T1000 (cell line): ENCODE data around the gene CISD3.
A peak's percentile ranks its signal among the peaks of the same experiment; 100 is the strongest.

ENCODE experiments used
- DNase-seq: peaks from one replicate; lab custom pipeline; 2025; ENCODE audit warnings: mixed read lengths; lab: John Stamatoyannopoulos, UW

Gene CISD3

GRCh38 chr17:38728290-38728831, 1.8 kb upstream of the CISD3 start:
- no peak for DNase-seq

GRCh38 chr17:38729368-38729885, 714 bp upstream of the CISD3 start:
- no peak for DNase-seq

DNA sequence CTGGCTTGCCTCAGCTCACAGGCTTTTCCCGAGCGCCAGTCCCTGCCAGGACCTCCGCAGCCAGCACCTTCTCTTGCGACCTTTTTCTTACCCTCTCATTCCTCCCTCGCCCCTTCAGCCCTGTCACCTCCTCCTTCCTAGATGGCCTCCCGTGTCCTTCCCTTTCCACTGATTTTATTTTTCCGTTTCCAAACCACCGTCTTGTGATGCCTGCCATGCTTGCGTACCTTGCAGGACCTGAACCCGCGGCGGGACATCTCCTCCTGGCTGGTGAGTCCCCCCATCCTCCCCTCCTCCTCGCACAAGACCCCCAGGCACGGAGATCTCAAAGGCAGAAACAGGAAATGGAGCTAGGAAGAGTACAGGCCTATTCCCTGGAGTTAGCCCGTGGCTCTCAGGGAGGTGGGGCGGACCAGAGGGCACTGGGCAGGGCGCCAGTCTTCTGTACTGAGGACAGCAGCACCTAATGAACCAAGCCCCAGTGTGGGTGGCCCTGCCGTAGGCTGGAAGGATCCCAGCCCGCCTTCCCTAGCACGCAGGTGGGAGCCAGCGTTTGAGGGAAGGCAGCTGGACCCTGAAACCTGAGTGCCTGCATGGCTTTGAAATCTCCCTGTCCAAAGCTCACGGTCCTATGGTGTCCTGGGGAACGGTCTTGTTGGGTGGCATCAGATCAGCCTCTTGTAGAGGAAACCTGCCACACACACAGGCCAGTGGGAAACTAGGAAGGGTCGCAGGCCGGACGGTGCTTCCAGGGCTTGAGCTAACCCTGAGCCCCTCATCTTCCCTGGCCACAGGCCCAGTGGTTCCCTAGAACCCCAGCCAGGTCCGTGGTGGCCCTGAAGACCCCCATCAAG, 612 bp downstream of the CISD3 start:
- peak; percentile 33 for DNase-seq

- DNase-seq: no peak
Observed at GRCh38 chr17:38731526-38732294, 1.6 kb downstream of the CISD3 start.

- no peak for DNase-seq
Observed at GRCh38 chr17:38732376-38733281, 2.5 kb downstream of the CISD3 start.

DNA sequence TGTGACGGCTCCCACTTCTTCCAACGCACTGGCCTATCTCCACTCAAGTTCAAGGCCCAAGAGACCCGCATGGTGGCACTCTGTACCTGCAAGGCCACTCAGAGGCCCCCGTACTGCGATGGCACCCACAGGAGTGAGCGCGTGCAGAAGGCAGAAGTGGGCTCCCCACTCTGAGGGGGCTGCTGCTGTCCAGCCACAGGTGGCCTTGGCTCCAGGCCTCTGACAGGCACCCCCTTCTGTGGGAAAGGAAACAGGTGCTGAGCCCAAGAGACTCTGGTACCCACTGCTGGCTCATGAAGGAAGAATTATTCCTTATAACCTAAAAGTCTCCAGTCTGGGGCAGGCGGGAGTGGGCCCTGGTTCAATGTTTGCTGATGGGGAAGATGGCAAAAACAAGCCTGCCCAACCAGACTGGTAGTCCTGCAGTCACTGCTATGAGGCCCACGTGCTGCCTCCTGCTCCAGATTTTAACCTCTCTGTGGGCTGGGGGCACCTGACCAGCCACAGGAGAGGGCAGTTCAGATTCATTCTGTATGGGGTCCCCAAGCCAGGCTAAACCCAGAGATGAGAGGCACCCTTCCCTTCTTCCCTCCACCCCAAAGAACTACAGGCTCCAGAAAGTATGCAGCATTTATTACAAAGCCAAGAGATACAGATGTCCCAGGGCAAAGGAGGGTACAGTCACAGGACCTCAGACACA, 3.3 kb downstream of the CISD3 start:
- DNase-seq: no peak

DNA sequence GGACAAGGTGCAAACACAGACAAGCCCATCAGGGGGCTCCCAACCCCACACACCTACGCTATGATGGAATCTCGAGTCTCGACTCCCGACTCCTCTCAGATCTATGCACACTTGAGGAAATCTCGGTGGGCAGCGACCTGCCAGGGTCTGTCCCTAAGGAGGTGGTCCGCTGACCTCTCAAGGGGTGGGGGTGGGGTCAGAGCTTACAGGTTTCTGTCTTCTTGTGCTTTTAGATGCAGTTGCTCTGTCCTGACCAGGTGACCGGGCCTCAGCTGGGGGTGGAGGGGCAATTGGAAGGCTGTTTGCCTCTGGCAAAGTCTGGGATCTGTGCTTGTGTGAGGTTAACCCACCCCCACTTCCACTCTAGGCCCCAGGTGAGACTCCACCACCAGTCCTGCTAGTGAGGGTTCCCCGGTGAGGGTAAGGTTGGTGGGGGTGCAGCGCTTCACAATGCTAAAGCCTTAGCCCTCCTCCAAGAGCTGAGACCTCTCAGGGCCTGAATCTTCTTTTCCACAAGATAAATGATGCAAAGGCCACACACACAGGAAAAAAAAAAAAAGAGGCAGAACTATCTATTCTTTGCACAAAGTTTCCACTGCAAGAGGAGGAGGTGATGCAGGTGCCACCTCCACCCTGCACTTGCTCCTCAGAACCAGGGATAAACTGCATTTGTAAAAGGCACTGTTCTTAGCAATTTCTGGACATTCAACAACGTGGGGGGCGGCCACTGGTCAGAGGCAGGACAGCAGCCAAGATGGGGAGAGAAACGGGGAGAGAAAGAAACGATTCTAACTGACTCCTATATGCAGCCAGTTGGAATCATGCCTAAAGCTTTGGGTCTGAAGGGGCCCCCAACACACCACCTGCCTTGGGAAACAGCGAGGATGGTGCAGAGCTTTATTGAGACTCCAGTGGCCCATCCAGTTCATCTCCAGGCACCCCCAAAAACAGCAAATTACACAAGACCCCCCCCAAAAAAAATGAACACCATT, 4.1 kb downstream of the CISD3 start:
- no peak for DNase-seq

GRCh38 chr17:38735161-38735997, 5.2 kb downstream of the CISD3 start:
- peak; percentile 26 for DNase-seq

DNA sequence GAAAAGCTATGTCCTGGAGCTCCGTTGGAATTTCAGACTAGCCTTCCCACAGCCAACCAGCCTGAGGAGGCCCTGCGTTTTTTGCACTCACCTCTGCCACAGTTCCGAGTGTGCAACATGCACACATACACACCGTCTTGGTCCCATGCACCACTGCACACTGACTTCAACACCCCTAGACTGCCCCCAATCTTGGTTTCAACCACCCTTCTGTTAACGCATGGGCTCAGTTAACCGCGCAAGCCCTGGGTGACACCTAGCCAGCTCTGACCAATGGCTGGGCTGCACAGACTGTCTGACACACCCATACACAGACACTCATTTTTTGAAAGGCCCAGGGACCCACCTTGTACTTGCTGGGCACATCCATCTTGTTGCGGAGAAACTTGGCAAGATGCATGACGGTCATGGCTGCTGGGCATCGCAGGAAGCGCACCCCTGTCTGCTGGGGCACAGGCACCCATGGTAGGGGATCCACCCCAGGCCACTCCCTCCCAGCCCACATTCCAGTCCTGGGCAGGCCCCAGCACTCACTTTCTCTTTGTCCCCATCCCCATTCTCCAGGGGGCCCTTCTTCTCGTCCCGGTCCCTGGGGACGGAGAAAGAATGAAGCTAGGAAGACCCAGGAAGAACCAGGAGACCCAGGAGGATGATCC, 8.0 kb downstream of the CISD3 start:
- DNase-seq: no peak

DNA sequence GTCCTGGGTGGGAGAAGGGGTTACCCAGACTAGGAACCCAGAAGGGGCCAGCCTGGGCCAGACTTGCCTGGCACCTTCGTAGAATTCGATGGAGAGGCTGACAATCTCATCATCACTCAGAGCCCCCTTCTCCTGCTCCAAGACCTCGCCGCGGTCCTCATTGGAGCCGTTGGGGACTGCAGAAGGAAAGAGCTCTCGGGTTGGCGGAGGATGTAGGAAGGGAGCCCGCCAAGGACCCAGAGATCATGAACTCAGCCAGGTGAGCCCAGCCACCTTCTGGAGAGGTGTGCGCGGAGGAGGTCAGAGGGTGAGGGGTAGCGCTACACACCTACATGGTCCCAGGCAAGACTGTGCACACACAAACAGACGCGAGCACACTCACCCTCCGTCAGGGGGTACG, 8.5 kb downstream of the CISD3 start:
- DNase-seq: no peak

DNA sequence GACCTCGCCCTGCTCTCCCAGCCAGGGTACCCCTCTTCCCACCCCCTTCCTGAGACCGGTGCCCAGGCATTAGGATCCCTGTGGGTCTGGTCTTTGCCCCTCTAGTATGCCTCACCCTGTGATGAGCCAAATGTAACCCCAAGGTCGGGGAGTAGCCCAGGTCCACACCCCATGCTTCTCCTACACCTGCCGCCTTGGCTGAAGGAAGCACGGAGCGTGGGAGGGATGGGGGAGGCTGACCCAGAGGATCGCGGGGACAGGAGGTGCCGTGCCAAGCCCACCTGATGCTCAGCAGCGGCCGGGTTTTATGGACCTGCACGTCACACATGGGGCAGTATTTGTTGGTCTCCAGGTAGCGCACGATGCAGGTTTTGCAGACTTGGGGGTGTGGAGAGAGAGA, 9.2 kb downstream of the CISD3 start:
- no peak for DNase-seq

GRCh38 chr17:38740044-38740443, 9.9 kb downstream of the CISD3 start:
- no peak for DNase-seq

GRCh38 chr17:38740806-38741205, 10.7 kb downstream of the CISD3 start:
- no peak for DNase-seq

GRCh38 chr17:38741461-38741860, 11.3 kb downstream of the CISD3 start:
- no peak for DNase-seq

- no peak for DNase-seq
Observed at GRCh38 chr17:38741921-38742410, 11.8 kb downstream of the CISD3 start.

DNA sequence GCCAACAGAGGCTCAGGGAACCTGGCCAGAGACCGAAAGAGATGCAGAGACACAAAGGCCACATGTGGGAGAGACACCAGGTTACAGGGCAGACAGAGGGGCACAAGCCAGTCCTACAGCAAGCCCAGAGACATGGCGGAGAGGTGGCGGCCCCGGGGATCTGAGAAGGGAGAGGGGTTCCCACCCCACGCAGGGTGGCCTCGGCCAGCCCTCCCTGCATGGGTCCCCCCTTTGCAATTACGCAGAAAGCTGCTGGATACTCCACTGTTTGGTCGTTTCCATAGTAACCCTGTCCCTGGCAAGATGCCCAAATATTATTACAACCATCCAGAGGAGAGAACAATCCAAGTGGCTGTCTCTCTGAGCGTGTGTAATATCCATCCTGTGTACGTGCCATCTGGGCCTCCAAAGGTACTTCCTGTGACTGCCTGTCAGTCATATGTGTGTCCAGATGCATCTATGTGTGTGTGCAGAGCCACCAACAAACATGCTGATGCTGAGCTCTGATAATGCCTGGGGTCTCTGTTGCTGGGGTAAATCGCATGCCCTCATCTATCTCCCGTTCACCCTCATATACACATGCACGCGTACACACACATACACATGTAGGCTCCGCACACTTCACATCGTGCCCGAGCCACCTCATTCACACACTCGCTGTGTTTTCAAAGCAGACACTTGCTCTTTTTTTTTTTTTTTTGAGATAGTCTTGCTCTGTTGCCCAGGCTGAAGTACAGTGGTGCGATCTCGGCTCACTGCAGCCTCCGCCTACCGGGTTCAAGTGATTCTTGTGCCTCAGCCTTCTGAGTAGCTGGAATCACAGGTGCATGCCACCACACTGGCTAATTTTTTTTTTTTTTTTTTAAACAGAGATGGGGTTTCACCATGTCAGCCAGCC, 12.5 kb downstream of the CISD3 start:
- DNase-seq: no peak

DNA sequence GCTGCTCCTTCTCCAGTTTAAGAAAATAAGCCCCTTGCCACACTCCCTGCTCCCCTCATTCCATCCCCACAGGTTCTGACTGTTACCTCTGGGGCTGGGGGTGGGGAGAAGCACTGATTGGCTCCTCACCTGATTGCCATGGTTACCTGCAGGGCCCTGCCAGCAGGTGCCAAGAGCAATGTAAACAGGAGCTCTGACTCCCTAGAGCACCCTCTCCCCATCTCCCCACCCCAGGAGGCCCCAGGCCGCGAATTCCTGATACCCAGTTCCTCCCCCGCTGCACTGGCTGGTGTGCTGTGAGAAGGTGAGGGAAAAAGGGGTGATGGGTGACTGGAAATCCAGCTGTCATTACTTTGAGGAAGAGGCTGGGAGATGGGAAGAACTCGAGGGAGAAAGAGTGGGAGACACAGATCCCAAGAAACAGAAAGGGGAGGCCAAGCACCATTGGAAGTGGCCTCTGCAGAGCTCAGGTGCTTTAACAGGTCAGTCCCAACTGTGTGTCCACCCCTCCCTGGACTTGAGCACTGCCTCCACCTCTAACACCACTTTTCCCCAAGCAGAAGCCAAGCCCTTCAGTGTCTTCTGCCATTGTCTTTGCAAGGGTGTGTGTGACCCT, 13.5 kb downstream of the CISD3 start:
- DNase-seq: no peak
